Effector CD8-positive, alpha-beta T cell (primary cell): ENCODE results near the gene PTPRN2.
"Not testable (repeated sequence)": the region's sequence is repeated elsewhere in the genome, so short reads cannot be mapped to it uniquely, and the experiment has no call there.

ENCODE experiments used
- DNase-seq: peaks from one replicate; lab custom pipeline; 2025; lab: John Stamatoyannopoulos, UW

The PTPRN2 gene

GRCh38 chr7:158516524-158516923 is 71.1 kb downstream of the PTPRN2 start:
- no peak for DNase-seq

GRCh38 chr7:158512869-158513268 is 74.8 kb downstream of the PTPRN2 start:
- no peak for DNase-seq

- no peak for DNase-seq
Measured at GRCh38 chr7:158512042-158512441, 75.6 kb downstream of the PTPRN2 start.

GRCh38 chr7:158508802-158509385 is 78.7 kb downstream of the PTPRN2 start:
- no peak for DNase-seq

- DNase-seq = not testable (repeated sequence)
Measured at GRCh38 chr7:158508321-158508720, 79.3 kb downstream of the PTPRN2 start.

- DNase-seq = no peak
Measured at GRCh38 chr7:158507917-158508316, 79.7 kb downstream of the PTPRN2 start.

GRCh38 chr7:158507175-158507574 is 80.4 kb downstream of the PTPRN2 start:
- DNase-seq = not testable (repeated sequence)

GRCh38 chr7:158506626-158507025 is 81.0 kb downstream of the PTPRN2 start:
- no peak for DNase-seq

GRCh38 chr7:158505683-158506082 is 81.9 kb downstream of the PTPRN2 start:
- no peak for DNase-seq

- DNase-seq = no peak
Measured at GRCh38 chr7:158502068-158502750, 85.4 kb downstream of the PTPRN2 start.

- no peak for DNase-seq
Measured at GRCh38 chr7:158501393-158502067, 86.1 kb downstream of the PTPRN2 start.

- DNase-seq = no peak
Measured at GRCh38 chr7:158500651-158501052, 87.0 kb downstream of the PTPRN2 start.

- DNase-seq = no peak
Measured at GRCh38 chr7:158499082-158499455, 88.6 kb downstream of the PTPRN2 start.

GRCh38 chr7:158498443-158499081 is 89.1 kb downstream of the PTPRN2 start:
- DNase-seq = no peak

- DNase-seq = no peak
Measured at GRCh38 chr7:158497627-158498026, 90.0 kb downstream of the PTPRN2 start.

- no peak for DNase-seq
Measured at GRCh38 chr7:158495786-158496185, 91.8 kb downstream of the PTPRN2 start.

GRCh38 chr7:158495216-158495615 is 92.4 kb downstream of the PTPRN2 start:
- no peak for DNase-seq

GRCh38 chr7:158494643-158495042 is 93.0 kb downstream of the PTPRN2 start:
- DNase-seq = no peak

- no peak for DNase-seq
Measured at GRCh38 chr7:158494162-158494586, 93.4 kb downstream of the PTPRN2 start.

- no peak for DNase-seq
Measured at GRCh38 chr7:158492367-158492764, 95.3 kb downstream of the PTPRN2 start.

GRCh38 chr7:158491094-158491493 is 96.5 kb downstream of the PTPRN2 start:
- no peak for DNase-seq

GRCh38 chr7:158490171-158490782 is 97.3 kb downstream of the PTPRN2 start:
- DNase-seq = no peak
